ENCODE data around the gene HPS6. TPM values are rescaled to one million over a fixed set of nuclear protein-coding genes. Genes with fewer than 3 reads are reported as not detected.

HPS6 gene
- total RNA-seq, 1 experiment from 2014 or later = 18.7 TPM

GRCh38 chr10:102024799-102025198 lies 40.4 kb upstream of the HPS6 start:
- Histone ChIP-seq H2BK20ac (ENCODE audit: low read depth, low read length, poor library complexity, severe bottlenecking) (no peak overlapping the region), H3K23me2 (ENCODE audit: insufficient read length, low read depth, low read length, poor library complexity, severe bottlenecking) (no peaks in the 10 kb centered on the region), H3T11ph (ENCODE audit: low read length) (no peak overlapping the region), H2BK120ac (ENCODE audit: low read depth, low read length, poor library complexity, severe bottlenecking) (no peak overlapping the region), H3K27ac (ENCODE audit: insufficient read length, low read depth, low read length) (no peak overlapping the region), H3K56ac (ENCODE audit: insufficient read length, low read depth, low read length) (no peak overlapping the region), H3K79me2 (ENCODE audit: insufficient read depth, low read length) (no peaks in the 10 kb centered on the region), H4K20me1 (ENCODE audit: control insufficient read depth, insufficient read depth, insufficient read length) (no peaks in the 10 kb centered on the region), H2BK15ac (ENCODE audit: low read depth, low read length) (no peak overlapping the region), H4K5ac (ENCODE audit: insufficient read length, low read depth, low read length) (no peak overlapping the region), H3K4me2 (ENCODE audit: insufficient read depth, insufficient read length, low read length) (no peak overlapping the region), H2BK5ac (ENCODE audit: insufficient read length, low read length) (no peak overlapping the region), H2AFZ (ENCODE audit: low read length) (no peak overlapping the region), H3K9me3 (ENCODE audit: control insufficient read depth, low read depth, low read length) (no peaks in the 10 kb centered on the region), H2AK5ac (ENCODE audit: insufficient read length, low read length) (no peak overlapping the region), H3K4me1 (ENCODE audit: insufficient read depth, low read length) (no peaks in the 10 kb centered on the region), H3K23ac (ENCODE audit: insufficient read length, low read depth, low read length) (no peak overlapping the region), H2BK12ac (ENCODE audit: insufficient read length, low read depth, low read length) (no peak overlapping the region), H3K18ac (ENCODE audit: insufficient read length, low read depth, low read length) (no peak overlapping the region), H4K8ac (replicated peaks; ENCODE audit: insufficient read length, low read depth, low read length) (no peak overlapping the region), H3K4ac (ENCODE audit: low read depth, low read length) (no peak overlapping the region), H3K14ac (ENCODE audit: insufficient read depth, low read length) (no peak overlapping the region), H4K91ac (ENCODE audit: insufficient read length, low read depth, low read length) (no peak overlapping the region), H3K79me1 (ENCODE audit: insufficient read depth, low read depth, low read length, poor library complexity, severe bottlenecking) (no peaks in the 10 kb centered on the region), H3K9ac (ENCODE audit: extremely low read depth, insufficient read length, low read length) (no peak overlapping the region), H3K27me3 (ENCODE audit: insufficient read depth, low read length) (no peaks in the 10 kb centered on the region)
- no peak for DNase-seq
- Mint-ChIP-seq H3K4me1 (peaks cover 4% of the 10 kb centered on the region in 2 experiments; a peak in 3 of 4 replicates), H3K4me3 (no peak overlapping the region), H3K36me3 (ENCODE audit: insufficient read depth in 1 of 3, low read depth in 3 of 3) (peaks cover 14 to 53% (median 44%) of the 10 kb centered on the region in 3 experiments), H3K27ac (no peak overlapping the region; a peak in 1 of 7 replicates), H3K27me3 (ENCODE audit: low read depth) (no peaks in the 10 kb centered on the region), H3K9me3 (no peaks in the 10 kb centered on the region)
- WGBS (ENCODE audit: extremely low coverage, insufficient read length, low lambda C conversion rate) = no CpG with 5 or more reads among the region's 3 CpGs
- TF ChIP-seq CTCF (conservative IDR thresholded peaks at IDR 0.05) = no peak
